Measurements from ENCODE around the gene PSMG4.

DNA sequence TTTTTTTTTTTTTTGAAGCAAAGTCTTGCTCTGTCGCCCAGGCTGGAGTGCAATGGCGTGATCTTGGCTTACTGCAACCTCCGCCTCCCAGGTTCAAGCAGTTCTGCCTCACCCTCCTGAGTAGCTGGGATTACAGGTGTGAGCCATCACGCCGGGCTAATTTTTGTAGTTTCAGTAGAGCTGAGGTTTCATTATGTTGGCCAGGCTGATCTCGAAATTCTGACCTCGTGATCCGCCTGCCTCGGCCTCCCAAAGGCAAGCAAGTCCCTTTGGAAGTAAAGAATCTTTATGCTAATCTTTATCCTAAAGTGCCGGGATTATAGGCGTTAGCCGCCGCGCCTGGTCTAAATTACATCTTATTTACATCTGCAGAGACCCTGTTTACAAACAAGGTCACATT lies 1.5 kb downstream of the PSMG4 start:
- TF ChIP-seq, protein P1, sequence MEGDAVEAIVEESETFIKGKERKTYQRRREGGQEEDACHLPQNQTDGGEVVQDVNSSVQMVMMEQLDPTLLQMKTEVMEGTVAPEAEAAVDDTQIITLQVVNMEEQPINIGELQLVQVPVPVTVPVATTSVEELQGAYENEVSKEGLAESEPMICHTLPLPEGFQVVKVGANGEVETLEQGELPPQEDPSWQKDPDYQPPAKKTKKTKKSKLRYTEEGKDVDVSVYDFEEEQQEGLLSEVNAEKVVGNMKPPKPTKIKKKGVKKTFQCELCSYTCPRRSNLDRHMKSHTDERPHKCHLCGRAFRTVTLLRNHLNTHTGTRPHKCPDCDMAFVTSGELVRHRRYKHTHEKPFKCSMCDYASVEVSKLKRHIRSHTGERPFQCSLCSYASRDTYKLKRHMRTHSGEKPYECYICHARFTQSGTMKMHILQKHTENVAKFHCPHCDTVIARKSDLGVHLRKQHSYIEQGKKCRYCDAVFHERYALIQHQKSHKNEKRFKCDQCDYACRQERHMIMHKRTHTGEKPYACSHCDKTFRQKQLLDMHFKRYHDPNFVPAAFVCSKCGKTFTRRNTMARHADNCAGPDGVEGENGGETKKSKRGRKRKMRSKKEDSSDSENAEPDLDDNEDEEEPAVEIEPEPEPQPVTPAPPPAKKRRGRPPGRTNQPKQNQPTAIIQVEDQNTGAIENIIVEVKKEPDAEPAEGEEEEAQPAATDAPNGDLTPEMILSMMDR (IDR thresholded peaks at IDR 0.05 in 2 of 3, conservative IDR thresholded peaks at IDR 0.05 in 1 of 3; ENCODE audit: insufficient read depth in 2 of 3, low read depth in 1 of 3, low read length in 3 of 3) = no peak
- TF ChIP-seq MEF2A (IDR thresholded peaks at IDR 0.05; ENCODE audit: control insufficient read depth, low read depth, low read length) = no peak
- TF ChIP-seq POLR2A (conservative IDR thresholded peaks at IDR 0.05) = no peak
- TF ChIP-seq CHD2 (IDR thresholded peaks at IDR 0.05; ENCODE audit: low read depth, low read length) = no peak
- TF ChIP-seq RB1 (IDR thresholded peaks at IDR 0.05; ENCODE audit: low read depth) = no peak
- TF ChIP-seq SMAD1 (IDR thresholded peaks at IDR 0.05; ENCODE audit: low read depth, low read length, partially characterized antibody) = no peak
- TF ChIP-seq, protein P2, sequence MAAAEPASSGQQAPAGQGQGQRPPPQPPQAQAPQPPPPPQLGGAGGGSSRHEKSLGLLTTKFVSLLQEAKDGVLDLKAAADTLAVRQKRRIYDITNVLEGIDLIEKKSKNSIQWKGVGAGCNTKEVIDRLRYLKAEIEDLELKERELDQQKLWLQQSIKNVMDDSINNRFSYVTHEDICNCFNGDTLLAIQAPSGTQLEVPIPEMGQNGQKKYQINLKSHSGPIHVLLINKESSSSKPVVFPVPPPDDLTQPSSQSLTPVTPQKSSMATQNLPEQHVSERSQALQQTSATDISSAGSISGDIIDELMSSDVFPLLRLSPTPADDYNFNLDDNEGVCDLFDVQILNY (CRISPR knock-in tag; IDR thresholded peaks at IDR 0.05) = no peak
- TF ChIP-seq HSF4 (CRISPR knock-in tag; IDR thresholded peaks at IDR 0.05; ENCODE audit: borderline replicate concordance) = no peak
